Fibroblast of the aortic adventitia (primary cell): ENCODE results near the gene UMOD. TPM values are rescaled to one million over a fixed set of nuclear protein-coding genes. Genes with fewer than 3 reads are reported as not detected.

Experiments used
- DNase-seq: peaks from one replicate; pipeline ENCODE4 v3.0.0-alpha.2; 2010; ENCODE audit warnings: low read depth
- H3K4me3 ChIP-seq: 2 replicates; pipeline ENCODE4 v1.5.1; 2011; ENCODE audit warnings: low read depth, mild to moderate bottlenecking, control low read depth, low read length, moderate library complexity
- CTCF ChIP-seq: IDR thresholded peaks from 2 replicates; pipeline ENCODE4 v1.5.1; 2011; ENCODE audit warnings: mild to moderate bottlenecking, low read length, control low read depth, inconsistent platforms; ENCODE audit not compliant: insufficient read depth
- total RNA-seq: library from RNA; depleted of rRNA; stranded (reverse); fragments of >200 nt; gene quantifications from 2 replicates; pipeline ENCODE4 v1.2.3, GENCODE V29; 2012; ENCODE audit warnings: low replicate concordance

The UMOD gene
- total RNA-seq, 1 donor = not detected

- no peak for DNase-seq
- no peak for TF ChIP-seq CTCF
- no peak overlapping the region for H3K4me3 ChIP-seq
Measured at GRCh38 chr16:20396846-20397467, 44.4 kb upstream of the UMOD start.

- TF ChIP-seq CTCF = no peak
- no peak for DNase-seq
- H3K4me3 ChIP-seq = no peak overlapping the region
Measured at GRCh38 chr16:20395946-20396345, 43.4 kb upstream of the UMOD start.

GRCh38 chr16:20393801-20394577, 41.5 kb upstream of the UMOD start:
- H3K4me3 ChIP-seq = no peak overlapping the region
- DNase-seq = no peak
- TF ChIP-seq CTCF = no peak

- no peak overlapping the region for H3K4me3 ChIP-seq
- TF ChIP-seq CTCF = no peak
- DNase-seq = no peak
Measured at GRCh38 chr16:20391045-20391444, 38.5 kb upstream of the UMOD start.

GRCh38 chr16:20388854-20389253, 36.3 kb upstream of the UMOD start:
- H3K4me3 ChIP-seq = no peak overlapping the region
- DNase-seq = no peak
- TF ChIP-seq CTCF = no peak

GRCh38 chr16:20387978-20388377, 35.5 kb upstream of the UMOD start:
- no peak for DNase-seq
- H3K4me3 ChIP-seq = no peak overlapping the region
- TF ChIP-seq CTCF = no peak
